SH-SY5Y (cell line): Measurements from ENCODE around the gene CCDC180.

Experiments used
- GATA2 ChIP-seq: IDR thresholded peaks from 2 replicates; pipeline ENCODE4 v1.6.1; 2011; ENCODE audit warnings: mild to moderate bottlenecking, low read depth, low read length
- GATA3 ChIP-seq: IDR thresholded peaks from 2 replicates; pipeline ENCODE4 v1.6.1; 2011; ENCODE audit warnings: low read depth, mild to moderate bottlenecking, low read length, moderate library complexity

DNA sequence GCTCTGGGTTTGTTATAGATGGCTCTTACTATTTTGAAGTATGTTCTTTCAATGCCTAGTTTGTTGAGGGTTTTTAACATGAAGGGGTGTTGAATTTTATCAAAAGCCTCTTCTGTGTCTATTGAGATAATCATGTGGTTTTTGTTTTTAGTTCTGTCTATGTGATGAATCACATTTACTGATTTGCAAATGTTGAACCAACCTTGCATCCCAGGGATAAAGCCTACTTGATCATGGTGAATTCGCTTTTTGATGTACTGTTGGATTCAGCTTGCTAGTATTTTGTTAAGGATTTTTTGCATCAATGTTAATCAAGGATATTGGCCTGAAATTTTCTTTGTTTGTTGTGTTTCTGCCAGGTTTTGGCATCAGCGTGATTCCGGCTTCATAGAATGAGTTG is 25.5 kb downstream of the CCDC180 start:
- TF ChIP-seq GATA2 (no peak), GATA3 (no peak)
